Measurements from ENCODE around the gene DDX21.
"Not testable (repeated sequence)": the region's sequence is repeated elsewhere in the genome, so short reads cannot be mapped to it uniquely, and the experiment has no call there.

Gene DDX21

GRCh38 chr10:68938884-68939283, 17.1 kb upstream of the DDX21 start:
- no peaks in the 10 kb centered on the region for H3K79me1 ChIP-seq (ENCODE audit: low read length)
- H3K4me1 ChIP-seq (ENCODE audit: control insufficient read depth in 1 of 2, insufficient read depth in 2 of 2, low read length in 2 of 2) = no peaks in the 10 kb centered on the region
- no peaks in the 10 kb centered on the region for H3K79me2 ChIP-seq (ENCODE audit: control insufficient read depth, insufficient read depth, low read length, poor library complexity)
- H3K4me3 ChIP-seq (ENCODE audit: low read depth, low read length) = no peak overlapping the region
- H3K9ac ChIP-seq (ENCODE audit: low read length) = no peak overlapping the region
- H2BK5ac ChIP-seq (ENCODE audit: low read depth, low read length, poor library complexity) = no peak overlapping the region
- H2AFZ ChIP-seq (ENCODE audit: insufficient read depth, low read length, poor library complexity) = no peak overlapping the region
- WGBS (ENCODE audit: extremely low coverage, insufficient coverage, insufficient read length) = no CpG with 5 or more reads among the region's 2 CpGs
- no peaks in the 10 kb centered on the region for H3K27me3 ChIP-seq (ENCODE audit: insufficient read depth, low read length)
- H4K12ac ChIP-seq (ENCODE audit: low read depth, low read length) = no peak overlapping the region
- no peak overlapping the region for H3K4ac ChIP-seq (ENCODE audit: low read depth, low read length)
- peaks cover 15 to 19% of the 10 kb centered on the region in 2 experiments for H3K36me3 ChIP-seq (ENCODE audit: control insufficient read depth in 1 of 2, insufficient read depth in 2 of 2, low read length in 2 of 2)
- H2AK5ac ChIP-seq (ENCODE audit: low read length) = no peak overlapping the region
- no peak for DNase-seq
- H4K8ac ChIP-seq (ENCODE audit: low read depth, low read length) = no peak overlapping the region
- no peak overlapping the region for H3K4me2 ChIP-seq (ENCODE audit: low read length)
- no peak overlapping the region for H3K14ac ChIP-seq (ENCODE audit: low read length)
- H2BK120ac ChIP-seq (ENCODE audit: insufficient read depth, low read length, poor library complexity) = no peak overlapping the region
- no peak overlapping the region for H3K23ac ChIP-seq (ENCODE audit: low read length)
- H3K27ac ChIP-seq (ENCODE audit: low read depth, low read length) = no peak overlapping the region
- H2BK12ac ChIP-seq (ENCODE audit: low read length) = no peak overlapping the region
- no peak overlapping the region for H3K18ac ChIP-seq (ENCODE audit: low read length)
- H3K9me3 ChIP-seq (ENCODE audit: insufficient read depth, low read depth, low read length) = no peaks in the 10 kb centered on the region
- H4K91ac ChIP-seq (ENCODE audit: low read depth, low read length) = no peak overlapping the region

GRCh38 chr10:68940917-68941316, 15.1 kb upstream of the DDX21 start:
- H3K79me1 ChIP-seq (ENCODE audit: low read length); DNase-seq; H2BK120ac ChIP-seq (ENCODE audit: insufficient read depth, low read length, poor library complexity); H3K9me3 ChIP-seq (ENCODE audit: insufficient read depth, low read depth, low read length); H3K9ac ChIP-seq (ENCODE audit: low read length); H3K27ac ChIP-seq (ENCODE audit: low read depth, low read length); H2BK5ac ChIP-seq (ENCODE audit: low read depth, low read length, poor library complexity); H3K4me3 ChIP-seq (ENCODE audit: low read depth, low read length); H3K18ac ChIP-seq (ENCODE audit: low read length); H3K4ac ChIP-seq (ENCODE audit: low read depth, low read length); H3K27me3 ChIP-seq (ENCODE audit: insufficient read depth, low read length); H4K12ac ChIP-seq (ENCODE audit: low read depth, low read length); H3K4me1 ChIP-seq (ENCODE audit: control insufficient read depth in 1 of 2, insufficient read depth in 2 of 2, low read length in 2 of 2); H4K91ac ChIP-seq (ENCODE audit: low read depth, low read length); H3K23ac ChIP-seq (ENCODE audit: low read length); H2AFZ ChIP-seq (ENCODE audit: insufficient read depth, low read length, poor library complexity); H2BK12ac ChIP-seq (ENCODE audit: low read length); H2AK5ac ChIP-seq (ENCODE audit: low read length); H3K79me2 ChIP-seq (ENCODE audit: control insufficient read depth, insufficient read depth, low read length, poor library complexity); H3K4me2 ChIP-seq (ENCODE audit: low read length); H4K8ac ChIP-seq (ENCODE audit: low read depth, low read length); H3K14ac ChIP-seq (ENCODE audit: low read length): not testable (repeated sequence)
- H3K36me3 ChIP-seq (ENCODE audit: control insufficient read depth in 1 of 2, insufficient read depth in 2 of 2, low read length in 2 of 2) = peaks cover 14 to 19% of the 10 kb centered on the region in 2 experiments

- Histone ChIP-seq H4K8ac (ENCODE audit: low read depth, low read length) (no peak overlapping the region), H3K4me1 (ENCODE audit: control insufficient read depth in 1 of 2, insufficient read depth in 2 of 2, low read length in 2 of 2) (no peaks in the 10 kb centered on the region), H3K14ac (ENCODE audit: low read length) (no peak overlapping the region), H3K27me3 (ENCODE audit: insufficient read depth, low read length) (no peaks in the 10 kb centered on the region), H3K9me3 (ENCODE audit: insufficient read depth, low read depth, low read length) (no peaks in the 10 kb centered on the region), H3K4me3 (ENCODE audit: low read depth, low read length) (no peak overlapping the region), H4K12ac (ENCODE audit: low read depth, low read length) (no peak overlapping the region), H4K91ac (ENCODE audit: low read depth, low read length) (no peak overlapping the region), H3K27ac (ENCODE audit: low read depth, low read length) (no peak overlapping the region), H3K79me1 (ENCODE audit: low read length) (no peaks in the 10 kb centered on the region), H2BK12ac (ENCODE audit: low read length) (no peak overlapping the region), H3K23ac (ENCODE audit: low read length) (peak overlapping the region; percentile 11), H3K79me2 (ENCODE audit: control insufficient read depth, insufficient read depth, low read length, poor library complexity) (no peaks in the 10 kb centered on the region), H3K4ac (ENCODE audit: low read depth, low read length) (no peak overlapping the region), H2BK120ac (ENCODE audit: insufficient read depth, low read length, poor library complexity) (no peak overlapping the region), H3K9ac (ENCODE audit: low read length) (no peak overlapping the region), H3K36me3 (ENCODE audit: control insufficient read depth in 1 of 2, insufficient read depth in 2 of 2, low read length in 2 of 2) (peaks cover 16 to 20% of the 10 kb centered on the region in 2 experiments), H2AFZ (ENCODE audit: insufficient read depth, low read length, poor library complexity) (no peak overlapping the region), H2BK5ac (ENCODE audit: low read depth, low read length, poor library complexity) (no peak overlapping the region), H2AK5ac (ENCODE audit: low read length) (no peak overlapping the region), H3K18ac (ENCODE audit: low read length) (no peak overlapping the region), H3K4me2 (ENCODE audit: low read length) (no peak overlapping the region)
- no peak for DNase-seq
- WGBS (ENCODE audit: extremely low coverage, insufficient coverage, insufficient read length) = no CpG with 5 or more reads among the region's 3 CpGs
Observed at GRCh38 chr10:68950598-68950997, 5.4 kb upstream of the DDX21 start.

- Histone ChIP-seq H3K79me1 (ENCODE audit: low read length) (peaks cover 4% of the 10 kb centered on the region), H3K9ac (ENCODE audit: low read length) (no peak overlapping the region), H3K4me2 (ENCODE audit: low read length) (no peak overlapping the region), H3K79me2 (ENCODE audit: control insufficient read depth, insufficient read depth, low read length, poor library complexity) (peaks cover 19% of the 10 kb centered on the region), H3K27me3 (ENCODE audit: insufficient read depth, low read length) (no peaks in the 10 kb centered on the region), H4K91ac (ENCODE audit: low read depth, low read length) (no peak overlapping the region), H2BK5ac (ENCODE audit: low read depth, low read length, poor library complexity) (no peak overlapping the region), H3K36me3 (ENCODE audit: control insufficient read depth in 1 of 2, insufficient read depth in 2 of 2, low read length in 2 of 2) (peaks cover 2 to 7% of the 10 kb centered on the region in 2 experiments), H2BK120ac (ENCODE audit: insufficient read depth, low read length, poor library complexity) (no peak overlapping the region), H2AK5ac (ENCODE audit: low read length) (no peak overlapping the region), H3K27ac (ENCODE audit: low read depth, low read length) (no peak overlapping the region), H3K4me3 (ENCODE audit: low read depth, low read length) (no peak overlapping the region), H3K4ac (ENCODE audit: low read depth, low read length) (no peak overlapping the region), H3K9me3 (ENCODE audit: insufficient read depth, low read depth, low read length) (peaks cover 2% of the 10 kb centered on the region), H2BK12ac (ENCODE audit: low read length) (no peak overlapping the region), H2AFZ (ENCODE audit: insufficient read depth, low read length, poor library complexity) (no peak overlapping the region), H3K4me1 (ENCODE audit: control insufficient read depth in 1 of 2, insufficient read depth in 2 of 2, low read length in 2 of 2) (peaks cover 0 to 2% of the 10 kb centered on the region in 2 experiments), H4K12ac (ENCODE audit: low read depth, low read length) (no peak overlapping the region), H3K14ac (ENCODE audit: low read length) (no peak overlapping the region), H3K23ac (ENCODE audit: low read length) (no peak overlapping the region), H4K8ac (ENCODE audit: low read depth, low read length) (peak overlapping the region; percentile 35), H3K18ac (ENCODE audit: low read length) (no peak overlapping the region)
- no peak for DNase-seq
- no CpG with 5 or more reads among the region's 12 CpGs for WGBS (ENCODE audit: extremely low coverage, insufficient coverage, insufficient read length)
Observed at GRCh38 chr10:68954904-68955303, 1.1 kb upstream of the DDX21 start.
